Loucy (cell line): ENCODE measurements around the gene CDKN1C.

Experiments
- EZH2phosphoT487 ChIP-seq: fragments of 200-600 bp; IDR thresholded peaks from 2 replicates; pipeline ENCODE4 v1.6.1; 2018; ENCODE audit warnings: antibody characterized with exemption, mild to moderate bottlenecking, moderate library complexity, borderline replicate concordance
- TF ChIP-seq, protein P1 (sequence below): fragments of 200-600 bp; sonication (generic); conservative IDR thresholded peaks from 2 replicates; pipeline ENCODE4 v1.5.1; 2014; ENCODE audit warnings: mild to moderate bottlenecking, antibody characterized with exemption, low read length

DNA sequence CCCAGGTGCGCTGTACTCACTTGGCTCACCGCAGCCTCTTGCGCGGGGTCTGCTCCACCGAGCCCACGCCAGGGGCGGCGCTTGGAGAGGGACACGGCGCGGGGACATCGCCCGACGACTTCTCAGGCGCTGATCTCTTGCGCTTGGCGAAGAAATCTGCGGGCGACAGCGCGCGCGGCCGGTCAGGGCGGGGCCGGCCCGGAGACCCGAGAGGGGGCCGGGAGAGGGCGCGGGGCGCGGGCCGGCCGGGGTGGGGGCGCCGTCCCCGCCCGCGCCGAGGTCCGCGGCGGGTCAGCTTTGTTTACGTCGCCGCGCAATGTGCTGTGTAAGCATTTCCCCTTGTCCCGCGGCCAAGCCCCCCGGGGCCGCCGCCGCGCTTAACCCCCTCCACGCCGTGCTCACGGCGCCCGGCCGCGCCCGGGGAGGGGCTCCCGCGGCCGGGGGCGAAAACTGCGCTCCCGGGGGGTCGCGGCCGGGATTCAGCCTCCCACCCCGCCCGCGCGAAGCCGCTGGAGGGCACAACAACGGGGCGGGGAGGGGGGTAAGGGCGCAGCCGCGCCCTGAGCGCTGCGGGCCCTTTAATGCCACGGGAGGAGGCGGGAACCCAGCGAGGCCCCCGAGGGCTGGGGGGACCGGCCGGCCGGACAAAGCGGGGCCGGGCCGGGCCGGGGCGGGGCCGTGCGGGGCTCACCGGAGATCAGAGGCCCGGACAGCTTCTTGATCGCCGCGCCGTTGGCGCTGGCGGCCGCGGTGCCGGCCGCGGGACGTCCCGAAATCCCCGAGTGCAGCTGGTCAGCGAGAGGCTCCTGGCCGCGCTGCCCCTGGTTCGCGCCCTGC is 1.4 kb downstream of the CDKN1C start:
- TF ChIP-seq, protein P1, sequence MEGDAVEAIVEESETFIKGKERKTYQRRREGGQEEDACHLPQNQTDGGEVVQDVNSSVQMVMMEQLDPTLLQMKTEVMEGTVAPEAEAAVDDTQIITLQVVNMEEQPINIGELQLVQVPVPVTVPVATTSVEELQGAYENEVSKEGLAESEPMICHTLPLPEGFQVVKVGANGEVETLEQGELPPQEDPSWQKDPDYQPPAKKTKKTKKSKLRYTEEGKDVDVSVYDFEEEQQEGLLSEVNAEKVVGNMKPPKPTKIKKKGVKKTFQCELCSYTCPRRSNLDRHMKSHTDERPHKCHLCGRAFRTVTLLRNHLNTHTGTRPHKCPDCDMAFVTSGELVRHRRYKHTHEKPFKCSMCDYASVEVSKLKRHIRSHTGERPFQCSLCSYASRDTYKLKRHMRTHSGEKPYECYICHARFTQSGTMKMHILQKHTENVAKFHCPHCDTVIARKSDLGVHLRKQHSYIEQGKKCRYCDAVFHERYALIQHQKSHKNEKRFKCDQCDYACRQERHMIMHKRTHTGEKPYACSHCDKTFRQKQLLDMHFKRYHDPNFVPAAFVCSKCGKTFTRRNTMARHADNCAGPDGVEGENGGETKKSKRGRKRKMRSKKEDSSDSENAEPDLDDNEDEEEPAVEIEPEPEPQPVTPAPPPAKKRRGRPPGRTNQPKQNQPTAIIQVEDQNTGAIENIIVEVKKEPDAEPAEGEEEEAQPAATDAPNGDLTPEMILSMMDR = no peak
- TF ChIP-seq EZH2phosphoT487 = no peak
